Breast epithelium (tissue), 3 donors: Measurements from ENCODE around the gene GINS3.

Experiments used
- CTCF ChIP-seq, 3 donors: fragments of 450-650 bp; IDR thresholded peaks; one replicate each; pipeline ENCODE4 v1.5.1; 2016 to 2017; ENCODE audit warnings: antibody characterized with exemption in 3 of 3, mild to moderate bottlenecking in 3 of 3, moderate library complexity in 3 of 3
- POLR2A ChIP-seq: fragments of 450-650 bp; IDR thresholded peaks from one replicate; pipeline ENCODE4 v1.6.1; 2016; ENCODE audit warnings: antibody characterized with exemption, mild to moderate bottlenecking, moderate library complexity

GRCh38 chr16:58454178-58454577 is 61.9 kb downstream of the GINS3 start:
- TF ChIP-seq CTCF (IDR thresholded peaks at IDR 0.05): no peak
- no peak for TF ChIP-seq POLR2A
